ENCODE results near the gene OLFML2B. TPM values are rescaled to one million over a fixed set of nuclear protein-coding genes. Genes with fewer than 3 reads are reported as not detected.

Gene OLFML2B
- total RNA-seq, 1 experiment from 2014 or later, result 1.4 TPM

DNA sequence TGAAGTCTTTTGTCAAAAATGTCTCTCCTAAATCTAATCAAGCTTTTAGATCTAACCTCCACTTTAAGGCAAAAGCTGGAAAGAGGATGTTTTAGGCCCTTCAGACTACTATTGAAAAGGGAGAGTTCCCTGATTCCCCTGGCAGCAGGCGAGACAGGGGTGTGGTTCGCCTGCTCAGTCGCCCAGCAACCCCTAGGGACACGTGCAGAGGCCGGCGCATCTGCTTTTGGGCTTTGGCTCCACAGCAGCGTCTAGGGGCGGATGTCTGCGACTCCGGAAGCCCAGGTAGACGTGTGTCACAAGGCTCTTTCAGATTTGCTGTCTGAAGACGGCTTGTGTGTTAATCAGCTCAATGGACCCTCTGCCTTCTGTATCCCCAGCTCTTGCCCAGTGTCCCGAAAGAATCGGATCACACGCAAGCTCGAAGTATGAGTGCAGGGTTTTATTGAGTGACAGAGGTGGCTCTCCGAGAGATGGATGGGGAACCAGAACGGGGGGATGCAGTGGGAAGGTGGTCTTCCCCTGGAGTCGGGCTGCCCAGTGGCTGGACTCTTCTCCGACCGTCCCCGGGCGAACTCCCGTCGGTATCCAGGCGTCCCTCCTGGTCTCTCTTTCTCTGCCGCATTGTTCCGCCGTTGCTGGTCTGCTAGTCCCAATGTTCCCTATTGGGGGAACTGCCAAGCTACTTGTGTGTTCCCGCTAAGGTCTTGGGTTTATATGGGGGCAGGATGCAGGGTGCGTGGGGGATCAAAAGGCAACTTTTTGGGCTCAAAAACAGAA is 45.5 kb downstream of the OLFML2B start:
- Histone ChIP-seq H3K79me2 (ENCODE audit: insufficient read depth, low read length) (no peaks in the 10 kb centered on the region), H3K23me2 (ENCODE audit: insufficient read length, low read depth, low read length, poor library complexity, severe bottlenecking) (no peaks in the 10 kb centered on the region), H3K79me1 (ENCODE audit: insufficient read depth, low read depth, low read length, poor library complexity, severe bottlenecking) (no peaks in the 10 kb centered on the region), H3K9ac (ENCODE audit: extremely low read depth, insufficient read length, low read length) (no peak overlapping the region), H3K14ac (ENCODE audit: insufficient read depth, low read length) (no peak overlapping the region), H2AFZ (ENCODE audit: low read length) (no peak overlapping the region), H2AK5ac (ENCODE audit: insufficient read length, low read length) (no peak overlapping the region), H3K9me3 (ENCODE audit: control insufficient read depth, low read depth, low read length) (no peaks in the 10 kb centered on the region), H4K8ac (replicated peaks; ENCODE audit: insufficient read length, low read depth, low read length) (no peak overlapping the region), H3K23ac (ENCODE audit: insufficient read length, low read depth, low read length) (no peak overlapping the region), H2BK20ac (ENCODE audit: low read depth, low read length, poor library complexity, severe bottlenecking) (no peak overlapping the region), H3K4me2 (ENCODE audit: insufficient read depth, insufficient read length, low read length) (no peak overlapping the region), H4K5ac (ENCODE audit: insufficient read length, low read depth, low read length) (no peak overlapping the region), H3K4me1 (ENCODE audit: insufficient read depth, low read length) (no peaks in the 10 kb centered on the region), H4K91ac (ENCODE audit: insufficient read length, low read depth, low read length) (no peak overlapping the region), H3K56ac (ENCODE audit: insufficient read length, low read depth, low read length) (no peak overlapping the region), H2BK15ac (ENCODE audit: low read depth, low read length) (no peak overlapping the region), H2BK5ac (ENCODE audit: insufficient read length, low read length) (no peak overlapping the region), H4K20me1 (ENCODE audit: control insufficient read depth, insufficient read depth, insufficient read length) (no peaks in the 10 kb centered on the region), H3K4ac (ENCODE audit: low read depth, low read length) (no peak overlapping the region), H2BK12ac (ENCODE audit: insufficient read length, low read depth, low read length) (no peak overlapping the region), H3K27ac (ENCODE audit: insufficient read length, low read depth, low read length) (no peak overlapping the region), H3K27me3 (ENCODE audit: insufficient read depth, low read length) (no peaks in the 10 kb centered on the region), H3K18ac (ENCODE audit: insufficient read length, low read depth, low read length) (no peak overlapping the region), H2BK120ac (ENCODE audit: low read depth, low read length, poor library complexity, severe bottlenecking) (no peak overlapping the region), H3T11ph (ENCODE audit: low read length) (no peak overlapping the region)
- peaks cover 0 to 4% (median 0%) of the 10 kb centered on the region in 3 experiments; a peak in 3 of 7 replicates for H3K36me3 Mint-ChIP-seq (ENCODE audit: insufficient read depth in 1 of 3, low read depth in 3 of 3)
- H3K9me3 Mint-ChIP-seq, result peaks cover 0 to 7% of the 10 kb centered on the region in 2 experiments; a peak in 1 of 5 replicates
- peaks cover 0 to 4% of the 10 kb centered on the region in 2 experiments; a peak in 1 of 4 replicates for H3K4me1 Mint-ChIP-seq
- no peak for DNase-seq
- no peak overlapping the region for H3K27ac Mint-ChIP-seq
- peaks cover 6% of the 10 kb centered on the region for H3K27me3 Mint-ChIP-seq (ENCODE audit: low read depth)
- TF ChIP-seq CTCF (conservative IDR thresholded peaks at IDR 0.05), result no peak
- no CpG with 5 or more reads among the region's 31 CpGs for WGBS (ENCODE audit: extremely low coverage, insufficient read length, low lambda C conversion rate)
- H3K4me3 Mint-ChIP-seq, result no peak overlapping the region

Measured in H9 (cell line).